GM21360 (cell line): ENCODE results near the gene TAT.
A peak's percentile ranks its signal among the peaks of the same experiment; 100 is the strongest.
"Not testable (repeated sequence)": the region's sequence is repeated elsewhere in the genome, so short reads cannot be mapped to it uniquely, and the experiment has no call there.

Source experiments
- ATAC-seq: cut with Tn5 transposase; IDR thresholded peaks from one replicate; pipeline ENCODE4 v1.9.1; 2021; ENCODE audit warnings: mild to moderate bottlenecking, moderate library complexity; ENCODE audit not compliant: unreplicated experiment

TAT gene

DNA sequence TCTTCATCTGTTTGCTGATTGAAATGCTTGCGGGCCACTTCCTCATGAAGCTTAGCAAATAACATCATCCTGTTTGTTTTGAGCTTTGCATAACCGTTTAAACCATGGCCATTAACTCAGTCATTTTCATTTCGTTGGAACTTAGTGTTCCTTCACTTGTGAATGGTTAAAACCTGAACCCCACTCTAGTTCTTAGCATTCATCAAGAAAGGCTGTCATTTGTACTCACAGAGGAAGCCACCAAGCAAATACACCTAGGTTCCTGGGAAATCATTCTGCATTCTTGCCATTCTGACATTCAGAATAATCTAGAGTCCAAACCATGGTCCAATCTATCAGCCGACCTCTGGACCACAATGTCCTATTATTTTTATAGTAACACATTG, 8.4 kb upstream of the TAT start:
- ATAC-seq: no peak

DNA sequence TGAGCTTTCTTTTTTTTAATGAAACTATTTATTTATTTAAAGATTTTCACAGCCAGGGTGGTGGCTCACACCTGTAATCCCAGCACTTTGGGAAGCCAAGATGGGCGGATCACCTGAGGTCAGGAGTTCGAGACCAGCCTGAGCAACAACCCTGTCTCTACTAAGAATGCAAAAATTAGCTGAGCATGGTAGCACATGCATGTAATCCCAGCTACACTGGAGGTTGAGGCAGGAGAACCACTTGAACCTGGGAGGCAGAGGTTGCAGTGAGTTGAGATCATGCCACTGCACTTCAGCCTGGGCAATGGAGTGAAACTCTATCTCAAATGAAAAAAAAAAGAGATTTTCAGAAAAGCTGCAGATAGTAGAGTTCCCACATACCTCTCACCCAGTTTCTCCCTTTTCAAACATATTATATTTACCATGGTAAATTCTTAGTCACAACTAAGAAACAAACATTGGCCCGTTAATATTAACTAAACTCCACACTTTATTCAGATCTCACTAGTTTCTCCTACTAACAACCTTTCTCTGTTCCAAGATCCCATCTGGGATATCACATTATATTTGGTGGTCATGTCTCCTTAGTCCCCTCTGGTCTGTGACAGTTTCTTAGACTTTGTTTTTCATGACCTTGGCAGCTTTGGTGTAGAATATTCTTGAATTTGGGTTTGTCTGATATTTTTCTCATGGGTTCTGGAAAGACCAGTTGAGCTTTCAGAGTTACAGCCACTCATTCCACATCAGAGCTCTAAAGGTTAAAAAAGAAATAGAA, 7.8 kb upstream of the TAT start:
- ATAC-seq: no peak

DNA sequence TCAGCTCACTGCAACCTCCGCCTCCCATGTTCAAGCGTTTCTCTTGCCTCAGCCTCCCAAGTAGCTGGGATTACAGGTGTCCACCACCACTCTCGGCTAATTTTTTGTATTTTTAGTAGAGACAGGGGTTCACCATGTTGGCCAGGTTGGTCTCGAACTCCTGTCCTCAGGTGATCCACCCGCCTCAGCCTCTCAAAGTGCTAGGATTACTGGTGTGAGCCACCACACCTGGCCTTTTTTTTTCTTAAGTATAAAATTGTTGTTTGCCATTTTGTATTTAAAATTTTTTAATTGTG, 5.6 kb upstream of the TAT start:
- ATAC-seq: not testable (repeated sequence)

DNA sequence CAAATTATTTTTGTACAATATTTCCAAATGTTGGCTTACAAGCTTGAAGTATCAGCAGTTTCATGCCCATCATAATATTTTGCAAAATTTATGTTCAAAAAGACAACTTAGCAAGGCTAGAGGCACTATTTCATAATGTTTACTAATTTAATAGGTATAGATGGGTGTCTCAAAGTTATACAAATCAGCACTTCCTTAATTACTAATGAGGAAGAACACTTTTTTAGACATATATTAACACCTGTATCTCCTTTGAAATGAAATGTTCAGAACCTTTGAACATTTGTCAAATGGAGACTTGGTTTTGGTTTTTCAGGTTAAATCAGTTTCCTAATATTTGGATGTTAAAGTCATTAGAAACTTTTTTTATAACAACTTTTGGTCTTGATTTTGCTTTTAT, 2.2 kb downstream of the TAT start:
- no peak for ATAC-seq

DNA sequence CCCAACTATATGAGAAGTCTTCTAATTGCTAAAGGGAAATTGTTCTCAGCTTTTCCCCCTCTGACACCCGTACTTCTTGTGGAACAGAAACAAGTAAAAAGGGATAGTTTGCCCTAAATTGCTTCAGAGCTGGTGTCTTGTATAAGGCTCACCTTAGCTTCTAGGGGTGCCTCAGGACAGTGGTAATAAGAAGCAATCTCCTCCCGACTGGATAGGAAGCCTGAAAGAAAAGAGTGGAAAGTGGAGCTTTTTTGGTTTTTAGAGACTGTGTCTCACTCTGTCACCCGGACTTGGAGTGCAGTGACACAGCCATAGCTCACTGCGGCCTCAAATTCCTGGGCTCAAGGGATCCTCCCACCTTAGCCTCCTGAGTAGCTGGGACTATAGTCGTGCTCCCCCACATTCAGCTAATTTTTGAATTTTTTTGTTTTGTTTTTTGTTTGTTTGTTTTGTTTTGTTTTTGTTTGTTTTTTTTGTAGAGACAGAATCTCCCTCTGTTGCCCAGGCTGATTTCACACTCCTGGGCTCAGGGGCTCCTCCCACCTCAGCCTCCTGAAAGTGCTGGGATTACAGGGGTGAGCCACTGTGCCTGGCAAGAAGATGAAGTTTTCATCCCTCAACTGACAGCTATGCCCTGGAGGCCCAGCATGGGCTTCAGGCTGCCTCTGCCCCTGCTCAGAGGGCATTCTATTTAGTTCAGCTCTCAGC, 3.4 kb downstream of the TAT start:
- no peak for ATAC-seq

DNA sequence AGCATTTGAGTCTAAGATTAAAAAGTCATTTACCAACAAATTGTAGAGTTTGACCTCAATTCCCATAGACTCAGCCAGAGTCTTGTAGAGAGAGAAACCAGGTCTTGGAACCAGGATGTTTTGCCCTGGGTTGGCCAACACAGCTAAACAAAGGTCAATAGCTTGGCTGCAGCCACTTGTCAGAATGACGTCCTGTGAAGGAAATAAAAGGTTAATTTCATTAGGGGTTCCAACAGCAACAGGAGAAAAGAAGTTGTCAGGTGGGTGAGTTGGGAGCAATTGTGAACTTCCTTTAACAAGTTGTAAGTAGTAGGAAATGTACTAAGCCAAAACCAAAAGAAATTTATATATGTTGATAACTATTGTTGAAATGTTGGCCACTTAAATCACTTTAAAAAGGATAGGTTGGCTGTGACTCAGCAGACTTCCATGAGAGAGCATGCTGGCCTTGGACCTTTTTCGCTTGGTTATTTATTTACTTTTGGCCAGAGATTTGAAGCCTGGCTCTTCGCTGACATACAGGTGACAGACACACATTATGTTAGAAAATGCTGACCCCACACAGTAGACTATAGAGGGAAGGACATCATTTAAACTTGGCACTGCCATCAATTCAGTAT, 4.3 kb downstream of the TAT start:
- ATAC-seq: no peak

DNA sequence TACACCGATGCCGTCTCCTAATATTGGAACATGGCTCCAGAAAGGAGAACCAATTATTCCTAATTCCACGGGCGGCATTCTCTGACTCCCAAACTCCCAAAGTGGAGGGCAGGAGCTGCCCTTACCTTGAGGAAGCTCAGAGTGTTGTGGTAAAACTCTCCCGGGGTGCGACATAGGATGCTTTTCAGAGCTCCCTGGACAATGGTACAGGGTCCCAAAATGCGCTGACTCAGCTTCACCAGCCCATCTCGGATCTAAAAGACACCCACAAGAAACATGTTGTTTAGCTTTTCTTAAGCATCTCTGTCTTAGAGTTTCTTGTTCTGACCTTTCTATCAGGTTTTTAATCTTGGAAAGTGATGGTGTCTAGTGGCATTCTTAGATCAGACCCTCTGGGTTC, 6.7 kb downstream of the TAT start:
- ATAC-seq: no peak

DNA sequence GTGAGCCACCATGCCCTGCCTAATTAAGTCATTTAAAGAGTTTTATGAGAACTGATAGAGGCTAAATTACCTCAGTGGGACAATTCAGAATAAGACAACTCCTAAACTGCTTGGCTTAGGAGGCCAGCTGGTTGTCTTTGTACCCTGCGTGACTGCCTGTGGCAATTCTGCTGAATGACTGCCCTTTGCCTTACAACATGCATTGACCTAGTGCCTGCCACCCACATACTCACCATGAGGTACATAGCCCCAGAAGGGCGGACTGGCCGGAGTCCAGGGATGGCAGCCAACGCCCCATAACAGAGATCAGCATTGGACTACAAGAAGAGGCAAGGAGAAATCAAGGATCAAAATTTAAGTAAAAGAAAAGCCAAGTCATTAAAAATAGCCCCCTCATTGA, 7.3 kb downstream of the TAT start:
- no peak for ATAC-seq

DNA sequence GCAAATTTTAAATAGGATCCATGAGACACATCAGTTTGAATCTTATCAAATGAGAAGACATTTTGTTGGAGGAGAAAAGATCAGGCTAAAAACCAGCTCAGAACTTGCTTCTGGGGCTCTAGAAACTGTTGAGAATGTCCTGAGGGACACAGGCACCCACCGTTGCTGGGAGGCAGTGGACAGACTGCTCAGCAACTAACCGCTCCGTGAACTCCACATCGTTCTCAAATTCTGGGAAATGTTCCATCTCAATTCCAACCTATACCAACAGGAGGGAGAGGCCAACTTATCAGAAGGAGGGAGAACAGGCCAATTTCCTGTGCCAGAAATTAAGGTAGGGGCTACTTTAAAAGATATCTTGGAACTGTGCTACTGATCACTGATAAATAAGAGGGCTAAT, 8.3 kb downstream of the TAT start:
- no peak for ATAC-seq

DNA sequence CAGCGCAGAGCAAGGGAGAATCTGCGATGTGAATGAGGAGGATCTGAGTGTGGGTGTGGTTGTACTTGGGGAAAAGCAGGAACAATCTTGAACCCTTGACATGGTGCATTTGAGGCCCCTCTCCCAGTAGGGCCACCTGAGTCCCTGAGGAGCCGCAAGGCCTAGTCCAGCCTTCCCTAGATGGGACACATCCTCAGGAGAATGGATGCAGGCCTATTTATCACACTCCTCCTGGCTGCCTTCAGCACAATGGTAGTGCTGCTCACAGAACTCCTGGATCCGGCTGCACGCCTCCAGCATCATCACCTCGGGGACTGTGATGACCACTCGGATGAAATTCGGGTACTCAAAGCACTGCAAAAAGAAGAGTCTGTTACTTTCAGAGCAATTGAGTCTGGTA, 9.0 kb downstream of the TAT start:
- no peak for ATAC-seq

DNA sequence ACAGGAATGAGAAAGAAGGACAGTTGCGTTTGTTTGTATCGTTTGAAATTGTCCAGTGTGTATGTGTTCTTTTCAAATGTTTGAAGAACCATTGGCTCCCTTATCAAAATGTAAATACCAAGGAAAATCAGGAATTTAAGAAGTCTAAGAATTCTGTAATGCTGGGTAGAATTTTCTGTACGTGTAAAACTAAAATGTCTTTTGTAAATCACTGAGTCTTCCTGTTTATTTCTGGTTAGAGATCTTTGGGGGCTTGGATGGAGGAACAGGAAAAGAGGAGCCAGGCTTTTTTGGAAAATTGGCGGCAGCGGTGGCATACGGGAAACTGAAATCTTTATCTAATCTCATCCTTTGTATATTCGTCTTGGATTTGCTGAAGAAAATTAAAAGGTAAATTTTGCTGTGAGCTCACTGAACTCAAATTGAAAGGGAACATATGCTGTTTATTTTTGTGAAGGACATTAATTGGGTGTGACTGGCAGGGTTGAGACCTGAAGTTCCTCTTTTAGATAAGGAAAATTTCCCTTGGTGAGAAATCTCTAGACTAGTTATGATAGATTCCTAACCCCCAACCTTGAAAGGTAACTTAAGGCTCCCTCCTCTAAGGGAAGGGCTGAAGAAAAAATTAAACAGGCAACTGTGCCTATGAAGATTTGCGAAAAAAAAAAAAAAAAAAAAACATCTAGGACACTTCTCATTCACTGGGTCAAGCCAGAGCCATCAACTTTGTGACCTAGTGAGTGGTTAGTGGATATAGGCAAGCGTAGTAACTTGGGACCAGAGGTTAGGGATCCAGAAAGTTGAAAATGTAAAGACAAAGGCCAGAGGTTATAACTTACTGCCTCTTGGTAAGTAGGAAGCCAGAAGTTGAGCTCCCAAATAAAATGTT, 10.8 kb downstream of the TAT start:
- no peak for ATAC-seq

DNA sequence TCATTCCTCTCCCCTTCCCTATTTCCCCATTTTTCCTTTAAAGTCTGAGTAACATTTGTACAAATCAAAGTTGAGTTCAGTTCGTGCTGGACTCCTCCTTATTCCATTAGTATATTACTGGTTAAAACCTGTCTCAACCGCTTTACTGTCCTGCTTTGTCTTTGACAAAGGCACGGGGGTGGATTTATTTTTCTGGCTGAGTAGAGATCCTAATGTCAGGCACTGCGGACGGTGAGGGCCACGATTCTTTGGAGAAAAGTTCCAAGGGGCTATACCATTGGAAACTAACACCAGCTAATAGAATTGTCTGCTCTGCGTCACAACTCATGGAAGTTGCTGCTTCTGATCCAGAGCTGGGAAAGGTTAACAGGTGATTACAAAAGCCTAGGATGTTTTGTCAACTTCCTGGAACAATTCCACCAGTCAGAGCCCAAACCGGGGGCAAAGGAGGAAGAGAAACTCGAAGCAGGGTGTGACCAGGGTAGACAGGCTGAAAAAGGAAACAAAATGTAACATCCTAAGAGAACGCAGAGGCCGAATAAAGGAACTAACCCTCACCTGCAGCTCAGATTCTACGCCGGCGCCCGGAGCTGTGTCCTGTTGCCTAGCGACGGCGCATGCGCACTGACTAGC, 12.4 kb downstream of the TAT start:
- ATAC-seq: peak; percentile 82

DNA sequence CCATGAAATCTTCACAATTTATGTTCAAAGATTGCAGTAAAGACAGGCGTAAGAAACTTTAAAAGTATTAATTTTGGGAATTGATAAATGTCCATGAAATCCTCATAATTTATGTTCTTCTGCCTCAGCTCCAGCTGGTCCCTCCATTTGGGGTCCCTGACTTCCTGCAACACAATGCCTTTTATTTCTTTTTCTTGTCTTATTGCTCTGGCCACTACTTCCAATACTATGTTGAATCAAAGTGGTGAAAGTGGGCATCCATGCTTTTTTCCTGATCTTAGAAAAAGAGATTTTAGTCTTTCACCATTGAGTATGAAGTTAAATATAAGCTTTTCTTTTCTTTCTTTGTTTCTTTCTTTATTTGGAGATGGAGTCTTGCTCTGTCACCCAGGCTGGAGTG, 14.3 kb downstream of the TAT start:
- no peak for ATAC-seq

DNA sequence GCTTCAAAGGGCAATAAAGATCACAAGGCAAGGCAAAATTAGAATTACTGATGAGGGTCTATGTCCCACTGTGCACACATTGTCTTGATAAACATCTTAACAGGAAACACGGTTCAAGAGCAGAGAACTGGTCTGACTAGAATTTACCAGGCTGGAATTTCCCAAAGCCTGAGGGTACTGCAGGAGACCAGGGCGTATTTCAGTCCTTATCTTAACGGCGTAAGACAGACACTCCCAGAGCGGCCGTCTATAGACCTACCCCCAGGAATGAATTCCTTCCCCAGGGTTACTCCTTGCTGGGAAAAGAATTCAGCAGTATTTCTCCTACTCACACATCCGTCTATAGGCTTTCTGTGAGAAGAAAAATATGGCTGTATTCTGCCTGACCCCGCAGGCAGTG, 15.0 kb downstream of the TAT start:
- not testable (repeated sequence) for ATAC-seq

DNA sequence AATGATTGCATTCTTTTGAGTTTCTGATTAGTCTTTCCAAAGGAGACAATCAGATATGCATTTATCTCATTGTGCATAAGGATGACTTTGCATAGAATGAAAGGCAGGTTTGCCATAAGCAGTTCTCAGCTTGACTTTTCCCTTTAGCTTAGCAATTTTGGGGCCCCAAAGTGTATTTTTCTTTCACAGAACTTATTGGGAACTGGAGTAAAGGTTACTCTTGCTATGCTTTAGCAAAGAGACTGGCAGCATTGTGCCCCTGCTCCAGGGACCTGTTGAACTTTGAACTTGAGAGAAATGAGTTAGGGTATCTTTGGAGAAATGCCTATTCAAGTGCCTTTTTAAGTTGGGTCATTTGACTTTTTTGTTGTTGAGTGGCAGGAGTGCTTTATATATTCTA, 17.0 kb downstream of the TAT start:
- no peak for ATAC-seq

DNA sequence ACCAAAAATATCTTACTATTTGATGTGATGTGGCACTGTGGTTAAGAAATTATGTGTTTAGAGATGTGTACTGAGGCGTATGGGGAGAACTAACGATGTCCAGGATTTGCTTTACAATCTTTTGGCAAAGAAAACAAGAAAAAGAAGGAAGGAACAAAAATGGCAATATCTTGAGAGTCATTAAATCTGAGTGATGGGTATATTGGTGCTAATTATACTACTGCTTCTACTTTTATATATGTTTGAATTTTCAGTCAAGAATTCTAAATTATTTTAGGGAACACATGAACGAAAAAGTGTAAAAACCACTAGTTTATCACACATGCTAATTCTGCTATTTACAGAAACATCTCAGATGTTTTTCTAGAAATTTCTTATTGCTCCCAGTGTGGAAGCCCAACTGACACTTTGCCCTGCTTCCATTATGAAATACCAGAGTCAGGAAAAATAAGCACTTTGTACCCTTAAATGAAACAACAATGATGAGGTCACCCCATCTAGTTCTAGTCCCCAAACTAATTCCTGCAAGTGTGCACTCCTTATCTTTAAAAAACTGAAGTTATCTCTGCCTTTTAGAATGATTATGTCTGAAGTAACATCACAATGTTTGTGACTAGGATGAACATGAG, 18.8 kb downstream of the TAT start:
- ATAC-seq: no peak

DNA sequence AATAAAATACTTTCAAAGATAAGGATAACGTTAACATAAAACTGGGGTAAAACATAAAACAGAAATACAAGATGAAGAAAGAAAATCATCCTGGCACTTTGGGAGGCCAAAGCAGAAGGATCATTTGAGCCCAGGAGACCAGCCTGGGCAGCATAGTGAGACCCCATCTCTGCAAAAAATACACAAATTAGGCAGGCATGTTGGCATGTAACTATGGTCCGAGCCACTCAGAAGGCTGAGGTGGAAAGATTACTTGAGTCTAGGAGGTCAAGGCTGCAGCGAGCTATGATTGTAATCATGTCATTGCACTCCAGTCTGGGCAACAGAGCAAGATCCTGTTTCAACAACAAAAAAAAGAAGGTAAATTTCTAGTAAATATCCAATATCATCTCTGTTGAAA, 19.6 kb downstream of the TAT start:
- no peak for ATAC-seq

DNA sequence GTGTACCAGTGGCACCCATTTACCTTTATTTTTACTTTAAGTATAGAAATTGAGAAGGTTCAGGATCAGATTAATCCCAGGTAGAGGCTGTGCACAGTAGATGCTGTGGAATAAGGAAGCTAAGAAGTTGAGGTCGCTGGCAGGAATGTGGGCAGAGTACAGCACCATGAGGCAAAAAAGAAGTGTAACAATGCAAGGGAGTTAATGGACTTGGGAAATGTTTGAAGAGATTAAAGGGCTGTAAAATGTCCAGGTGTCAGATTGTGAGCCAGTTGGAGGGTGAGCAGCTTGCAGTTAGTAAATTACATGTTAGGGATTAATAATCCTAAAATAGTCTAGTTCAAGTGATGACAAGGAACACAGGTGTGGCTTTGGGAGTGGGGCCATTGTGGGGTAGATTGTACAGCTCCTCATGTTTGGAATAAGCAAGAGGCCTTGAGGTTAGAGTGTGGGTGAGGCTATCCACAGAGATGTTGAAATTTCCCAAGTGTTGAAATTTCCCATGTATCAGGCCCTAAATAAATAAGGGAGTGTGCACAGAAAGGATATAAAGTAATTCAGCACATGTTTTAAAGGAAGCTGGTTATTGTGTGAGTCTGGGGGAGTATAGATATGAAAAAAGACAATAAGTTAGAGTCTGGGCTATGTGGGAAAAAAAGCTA, 21.5 kb downstream of the TAT start:
- no peak for ATAC-seq

DNA sequence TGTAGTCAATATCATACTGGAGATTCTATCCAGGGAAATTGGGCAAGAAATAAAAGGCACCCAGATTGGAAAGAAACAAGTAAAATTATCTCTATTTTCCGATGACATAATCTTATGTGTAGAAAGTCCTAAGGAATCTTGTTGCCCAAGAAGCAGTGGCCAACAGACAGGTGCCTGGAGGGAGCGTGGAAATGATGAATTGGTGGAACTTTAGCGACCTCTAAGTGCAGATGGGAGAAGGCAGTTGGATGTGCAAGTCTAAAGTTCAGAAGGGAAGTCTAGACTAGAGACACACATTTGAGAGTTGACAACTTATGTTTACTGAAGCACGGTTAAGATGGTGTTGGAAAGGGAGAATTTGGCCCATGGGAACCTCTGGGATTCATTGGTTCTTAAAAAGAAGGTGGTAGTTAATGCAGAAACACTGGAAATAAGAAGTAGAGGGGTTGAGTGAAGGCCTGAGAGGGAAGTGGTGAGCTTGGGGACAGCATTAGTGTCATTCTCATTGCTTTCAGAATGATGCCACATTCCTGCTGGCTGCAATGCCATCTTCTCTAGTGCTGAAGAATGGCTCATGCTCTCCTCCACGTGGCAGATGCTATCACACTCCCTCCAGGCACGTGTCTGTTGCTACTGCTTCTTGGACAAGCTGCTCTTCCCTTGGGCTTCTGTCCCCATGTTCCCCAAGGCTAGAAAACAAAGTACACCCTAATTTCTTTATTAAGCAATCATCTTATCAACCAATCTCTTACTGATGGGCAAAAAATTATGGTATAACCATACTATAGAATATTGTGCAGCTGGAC, 24.0 kb downstream of the TAT start:
- no peak for ATAC-seq
